HG02678 (cell line): ENCODE measurements around the gene MMEL1.
"Not testable (repeated sequence)": the region's sequence is repeated elsewhere in the genome, so short reads cannot be mapped to it uniquely, and the experiment has no call there.

Experiments
- ATAC-seq: cut with Tn5 transposase; IDR thresholded peaks from one replicate; pipeline ENCODE4 v1.9.1; 2021; ENCODE audit warnings: mild to moderate bottlenecking, moderate library complexity; ENCODE audit not compliant: unreplicated experiment

The MMEL1 gene

GRCh38 chr1:2629627-2630497, 3.0 kb downstream of the MMEL1 start:
- ATAC-seq = no peak

DNA sequence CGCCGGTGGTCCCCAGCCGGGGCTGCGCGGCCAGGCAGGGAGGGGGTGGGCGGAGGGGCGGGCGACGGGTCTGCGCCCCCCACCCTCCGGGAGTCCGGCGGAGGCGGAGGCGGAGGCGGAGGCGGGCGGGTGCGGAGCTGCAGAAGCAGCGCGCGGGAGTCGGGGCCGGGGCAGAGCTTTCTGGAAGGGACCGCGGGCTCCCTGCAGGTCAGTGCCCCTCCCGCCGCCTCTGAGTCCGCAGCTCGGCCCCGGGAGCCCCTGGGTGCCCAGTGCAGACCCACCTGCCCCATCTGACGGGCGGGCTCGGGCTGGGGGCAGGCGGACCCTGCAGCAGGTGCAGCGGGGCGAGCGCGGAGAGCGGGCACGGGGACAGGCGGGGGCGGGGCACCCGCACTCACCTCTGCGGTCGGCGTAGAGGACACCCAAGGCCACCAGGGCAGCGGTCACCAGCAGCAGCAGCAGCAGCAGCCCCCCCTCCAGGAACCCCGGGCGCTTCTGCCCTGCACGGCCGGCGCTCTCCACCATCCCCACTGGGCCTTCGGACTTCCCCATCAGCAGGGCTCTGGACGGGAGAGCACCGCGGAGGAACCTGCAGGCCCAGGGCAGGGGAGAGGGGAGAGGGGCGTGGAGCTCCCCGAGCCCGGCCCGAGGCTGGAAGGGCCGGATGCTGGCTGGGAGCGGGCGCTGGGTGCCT, 3.7 kb downstream of the MMEL1 start:
- no peak for ATAC-seq

- ATAC-seq = no peak
Observed at GRCh38 chr1:2628191-2628932, 4.5 kb downstream of the MMEL1 start.

- ATAC-seq = no peak
Observed at GRCh38 chr1:2627746-2628145, 5.1 kb downstream of the MMEL1 start.

DNA sequence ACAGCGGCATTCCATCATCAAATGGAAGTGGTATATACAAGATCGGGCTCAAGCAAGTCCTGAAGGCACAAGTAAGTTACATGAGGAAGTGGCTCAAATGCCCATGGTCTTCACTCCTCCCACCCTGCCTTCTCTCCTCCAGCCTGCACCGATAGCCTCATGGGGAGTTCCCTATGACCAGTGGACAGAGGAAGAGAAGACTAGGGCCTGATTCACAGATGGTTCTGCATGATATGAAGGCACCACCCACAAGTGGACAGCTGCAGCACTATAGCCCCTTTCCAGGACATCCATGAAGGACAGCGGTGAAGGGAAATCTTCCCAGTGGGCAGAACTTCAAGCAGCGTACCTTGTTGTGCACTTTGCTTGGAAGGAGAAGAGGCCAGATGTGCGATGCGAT, 7.1 kb downstream of the MMEL1 start:
- ATAC-seq = not testable (repeated sequence)

GRCh38 chr1:2625311-2625710, 7.5 kb downstream of the MMEL1 start:
- ATAC-seq = no peak

DNA sequence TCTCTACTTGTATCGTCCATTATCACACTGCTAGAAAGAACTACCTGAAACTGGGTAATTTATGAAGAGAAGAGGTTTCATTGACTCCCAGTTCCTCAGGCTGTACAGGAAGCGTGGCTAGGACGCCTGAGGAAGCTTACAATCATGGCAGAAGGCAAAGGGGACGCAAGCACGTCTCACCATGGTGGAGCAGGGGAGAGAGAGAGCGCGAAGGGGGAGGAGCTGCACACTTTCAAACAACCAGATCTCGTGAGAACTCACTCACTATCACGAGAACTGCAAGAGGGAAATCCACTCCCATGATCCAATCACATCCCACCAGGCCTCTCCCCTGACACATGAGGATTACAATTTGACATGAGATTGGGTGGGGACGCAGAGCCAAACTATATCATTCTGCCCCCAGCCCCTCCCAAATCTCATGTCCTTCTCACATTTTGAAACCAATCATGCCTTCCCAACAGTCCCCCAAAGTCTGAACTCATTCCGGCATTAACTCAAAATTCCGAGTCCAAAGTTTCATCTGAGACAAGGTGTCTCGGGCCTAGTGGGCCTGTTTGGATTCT, 8.0 kb downstream of the MMEL1 start:
- no peak for ATAC-seq

- ATAC-seq = no peak
Observed at GRCh38 chr1:2623571-2624337, 9.1 kb downstream of the MMEL1 start.

GRCh38 chr1:2617971-2618470, 14.8 kb downstream of the MMEL1 start:
- no peak for ATAC-seq

DNA sequence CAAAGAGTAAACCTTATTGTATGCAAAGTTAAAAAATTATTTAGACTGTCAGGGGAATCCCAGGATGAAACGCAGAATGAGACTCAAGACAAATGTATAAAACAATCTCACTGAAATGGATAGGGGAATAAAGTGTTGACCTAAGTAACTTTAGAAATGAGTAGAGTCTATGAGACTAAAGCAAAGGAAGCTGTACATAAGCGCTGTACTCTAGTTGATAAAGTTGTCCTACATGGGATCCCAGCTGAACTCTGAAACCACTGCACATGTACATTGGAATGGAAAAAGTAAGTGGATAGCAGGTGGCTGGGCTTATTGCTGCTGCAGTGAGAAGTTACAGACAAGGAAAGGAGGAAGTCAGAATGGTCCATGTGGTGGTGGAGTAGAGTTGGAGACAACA, 18.7 kb downstream of the MMEL1 start:
- no peak for ATAC-seq

- no peak for ATAC-seq
Observed at GRCh38 chr1:2612591-2613365, 20.0 kb downstream of the MMEL1 start.

DNA sequence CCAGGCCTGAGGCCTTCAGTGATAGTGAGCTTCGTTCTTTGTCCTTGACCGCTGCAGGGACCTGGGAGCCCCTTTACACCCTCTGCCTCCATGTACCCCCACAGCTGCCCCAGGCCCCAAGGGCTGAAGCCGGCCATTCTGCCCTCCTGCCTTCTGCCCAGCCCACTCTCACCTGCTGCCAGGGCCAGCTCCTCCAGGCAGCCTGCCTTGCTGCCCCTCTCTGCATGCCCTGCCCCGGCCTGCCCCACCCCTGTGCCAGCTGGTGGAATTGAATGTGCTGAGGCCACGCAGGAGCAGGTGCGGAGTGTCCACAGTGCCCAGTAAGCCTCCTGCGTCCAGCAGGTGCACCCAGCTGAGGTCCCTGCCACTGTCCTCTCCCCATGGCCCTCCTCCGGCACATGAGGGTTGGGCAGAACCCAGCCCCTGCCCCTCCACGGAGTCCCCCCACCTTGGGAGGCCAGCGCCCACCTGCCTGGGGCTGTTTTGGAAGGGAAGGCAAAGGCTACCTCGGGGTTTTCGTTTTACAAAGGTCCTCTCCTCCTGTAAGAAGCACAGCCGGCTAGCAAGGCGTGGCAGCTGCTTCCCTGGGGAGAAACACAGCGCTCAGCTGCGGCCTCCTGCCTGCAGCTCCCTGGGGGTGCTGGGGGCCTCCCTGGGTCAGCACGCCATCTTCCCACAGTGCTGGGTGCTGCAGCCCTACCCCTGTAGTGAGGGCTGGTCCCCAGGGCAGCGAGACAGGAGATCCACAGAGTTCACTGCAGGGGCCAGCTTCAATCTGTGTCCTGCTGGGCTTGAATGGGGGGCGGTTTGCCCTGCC, 21.0 kb downstream of the MMEL1 start:
- no peak for ATAC-seq

DNA sequence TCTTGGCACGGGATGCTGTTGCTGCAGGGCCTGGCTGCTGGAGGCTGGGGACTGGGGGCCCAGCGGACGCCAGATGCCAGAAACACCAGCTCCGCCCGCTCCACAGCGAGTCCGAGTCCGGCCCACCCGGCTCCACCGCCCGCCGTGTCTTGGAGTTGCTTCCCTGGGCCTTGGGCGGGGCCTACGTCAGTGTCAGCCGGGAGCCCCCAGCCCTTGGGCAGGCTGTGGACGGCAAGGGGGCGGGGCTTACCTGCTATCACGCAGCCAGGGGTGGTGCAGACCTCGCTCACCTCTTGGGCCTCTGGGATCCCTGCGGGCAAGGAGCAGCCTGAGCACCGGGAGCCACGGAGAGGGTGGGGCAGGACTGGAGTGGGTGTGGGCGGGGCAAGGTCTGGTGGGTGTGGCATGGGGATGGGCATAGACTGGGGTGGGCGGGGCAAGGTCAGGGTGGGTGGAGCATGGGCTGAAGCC, 21.8 kb downstream of the MMEL1 start:
- no peak for ATAC-seq

- ATAC-seq = no peak
Observed at GRCh38 chr1:2610036-2610959, 22.5 kb downstream of the MMEL1 start.

DNA sequence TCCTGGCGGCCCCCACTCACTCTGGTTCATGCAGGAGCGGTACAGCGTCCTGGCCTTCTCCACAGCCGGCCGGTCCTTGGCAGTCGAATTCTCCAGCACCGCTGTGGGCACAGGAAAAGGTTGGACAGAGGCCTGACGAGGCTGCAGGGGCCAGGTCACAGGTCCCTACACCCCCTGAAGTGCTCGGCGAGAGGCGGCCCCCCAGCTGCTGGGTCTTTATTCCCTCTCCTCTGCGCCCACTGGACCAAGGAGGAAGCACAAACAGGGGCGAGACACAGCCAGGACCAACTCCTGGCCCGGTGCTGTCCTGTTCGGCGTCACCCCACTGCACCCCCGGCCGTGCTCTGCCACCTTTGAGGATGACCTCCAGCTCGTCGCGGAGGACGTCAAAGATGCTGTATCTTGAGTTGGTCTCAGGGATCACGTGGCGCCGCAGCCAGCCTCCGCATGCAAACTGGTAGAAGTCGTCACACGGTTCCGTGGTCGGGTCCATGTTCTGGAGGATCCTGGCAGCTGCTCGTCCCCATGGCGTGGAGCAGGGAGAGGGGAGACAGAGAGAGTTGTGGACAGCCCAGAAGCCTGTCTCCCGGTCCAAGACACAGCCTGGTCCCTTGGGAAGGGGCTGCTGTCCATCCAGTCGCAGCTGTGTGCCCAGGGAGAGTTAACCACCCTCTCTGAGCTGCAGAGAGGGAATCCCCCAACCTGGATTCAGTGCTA, 23.3 kb downstream of the MMEL1 start:
- no peak for ATAC-seq

- ATAC-seq = no peak
Observed at GRCh38 chr1:2607641-2608091, 25.1 kb downstream of the MMEL1 start.
